ENCODE results near the gene MECR.

Gene MECR

GRCh38 chr1:29255134-29255666 is 24.5 kb upstream of the MECR start:
- no peak for DNase-seq

- no peak for DNase-seq
These were observed 23.6 kb upstream of the MECR start for GRCh38 chr1:29254346-29254745.

GRCh38 chr1:29253180-29253579 is 22.4 kb upstream of the MECR start:
- no peak for DNase-seq

GRCh38 chr1:29251164-29252124 is 20.7 kb upstream of the MECR start:
- DNase-seq = no peak

- DNase-seq = no peak
These were observed 19.3 kb upstream of the MECR start for GRCh38 chr1:29249951-29250581.

GRCh38 chr1:29249170-29249691 is 18.5 kb upstream of the MECR start:
- no peak for DNase-seq

- DNase-seq = no peak
These were observed 17.7 kb upstream of the MECR start for GRCh38 chr1:29248409-29248808.

GRCh38 chr1:29247571-29248273 is 17.0 kb upstream of the MECR start:
- DNase-seq = no peak

GRCh38 chr1:29247044-29247443 is 16.3 kb upstream of the MECR start:
- no peak for DNase-seq

- no peak for DNase-seq
These were observed 15.1 kb upstream of the MECR start for GRCh38 chr1:29245876-29246275.

GRCh38 chr1:29245261-29245660 is 14.5 kb upstream of the MECR start:
- DNase-seq = no peak

- no peak for DNase-seq
These were observed 13.1 kb upstream of the MECR start for GRCh38 chr1:29243871-29244200.

GRCh38 chr1:29243023-29243870 is 12.5 kb upstream of the MECR start:
- DNase-seq = no peak

- DNase-seq = no peak
These were observed 10.3 kb upstream of the MECR start for GRCh38 chr1:29240986-29241385.

- no peak for DNase-seq
These were observed 9.7 kb upstream of the MECR start for GRCh38 chr1:29240400-29240837.

GRCh38 chr1:29239142-29239541 is 8.4 kb upstream of the MECR start:
- no peak for DNase-seq

GRCh38 chr1:29238620-29239002 is 7.9 kb upstream of the MECR start:
- no peak for DNase-seq

- peak in 3 of 4 experiments; percentile 23 to 62 (median 45) for DNase-seq
These were observed 7.3 kb upstream of the MECR start for GRCh38 chr1:29237852-29238619.

- peak in 3 of 4 experiments; percentile 17 to 67 (median 52) for DNase-seq
These were observed 6.5 kb upstream of the MECR start for GRCh38 chr1:29237129-29237821.

GRCh38 chr1:29236712-29237128 is 6.0 kb upstream of the MECR start:
- no peak for DNase-seq
